Gastrocnemius medialis (tissue), 4 donors: Measurements from ENCODE around the gene KCNA10. TPM values are rescaled to one million over a fixed set of nuclear protein-coding genes. Genes with fewer than 3 reads are reported as not detected.

Experiments used
- ATAC-seq, 2 donors: fragments of 150-250 bp; one replicate each; pipeline ENCODE4 v1.9.1; 2016
- DNase-seq, 2 donors: peaks; one replicate each; pipeline ENCODE4 v3.0.0-alpha.2; 2019
- H3K27ac ChIP-seq, 4 donors: fragments of 200-600 bp; sonication (generic); 1 replicate in 1 of 4; 2 replicates in 3 of 4; pipeline ENCODE4 v1.5.1; 2016 to 2018; ENCODE audit warnings: mild to moderate bottlenecking in 2 of 4, moderate library complexity in 1 of 4
- H3K27me3 ChIP-seq, 3 donors: fragments of 200-600 bp; sonication (generic) in 2 of 3; 1 replicate in 1 of 3; 2 replicates in 2 of 3; pipeline versions ENCODE4 v1.5.1 to v1.6.0; 2016 to 2019; ENCODE audit warnings: mild to moderate bottlenecking in 1 of 3, moderate library complexity in 1 of 3
- H3K36me3 ChIP-seq, 2 donors: fragments of 200-600 bp; sonication (generic) in 1 of 2; one replicate each; pipeline ENCODE4 v1.5.1; 2017 to 2018
- H3K4me1 ChIP-seq, 2 donors: fragments of 200-600 bp; sonication (generic) in 1 of 2; one replicate each; pipeline ENCODE4 v1.5.1; 2016 to 2017; ENCODE audit warnings: mild to moderate bottlenecking in 2 of 2
- H3K4me3 ChIP-seq, 4 donors: fragments of 200-600 bp; sonication (generic) in 3 of 4; 1 replicate in 1 of 4; 2 replicates in 3 of 4; pipeline ENCODE4 v1.5.1; 2016 to 2019; ENCODE audit warnings: mild to moderate bottlenecking in 2 of 4
- H3K9me3 ChIP-seq, 3 donors: fragments of 200-600 bp; sonication (generic) in 2 of 3; 1 replicate in 1 of 3; 2 replicates in 2 of 3; pipeline ENCODE4 v1.5.1; 2016 to 2019
- CTCF ChIP-seq, 5 experiments: fragments of 450-650 bp in 3 of 5; fragments of 200-600 bp in 2 of 5; sonication (generic) in 2 of 5; IDR thresholded peaks in 4 of 5; conservative IDR thresholded peaks in 1 of 5; 1 replicate in 4 of 5; 2 replicates in 1 of 5; pipeline ENCODE4 v1.5.1; 2016 to 2019; ENCODE audit warnings: antibody characterized with exemption in 5 of 5, mild to moderate bottlenecking in 3 of 5, moderate library complexity in 3 of 5
- POLR2A ChIP-seq, 2 donors: fragments of 450-650 bp; IDR thresholded peaks; one replicate each; pipeline ENCODE4 v1.6.1; 2017; ENCODE audit warnings: antibody characterized with exemption in 2 of 2, mild to moderate bottlenecking in 2 of 2, moderate library complexity in 2 of 2
- in situ Hi-C, 4 donors: fragments of 200-750 bp; cut with MboI; loops; one replicate each; pipeline versions ENCODE4 v1.15.0 to v1.8.0; 2017; ENCODE audit warnings: low sequenced_read_pairs in 4 of 4
- intact Hi-C: fragments of 100-400 bp; cut with DNase I; formaldehyde crosslinking; loops from one replicate; pipeline ENCODE4 v1.15.1; 2023; ENCODE audit warnings: low total_unique reads
- total RNA-seq, 4 donors: library from RNA; depleted of rRNA; stranded (reverse); fragments of >200 nt; gene quantifications; one replicate each; pipeline versions ENCODE4 v1.1.0 to v1.2.3, GENCODE V29; 2016

Gene KCNA10
- total RNA-seq, 4 donors from 2014 or later: not detected

GRCh38 chr1:110472546-110472945 lies 46.4 kb downstream of the KCNA10 start:
- H3K4me3 ChIP-seq: no peak overlapping the region
- no peak for ATAC-seq
- no peaks in the 10 kb centered on the region for H3K36me3 ChIP-seq
- peaks cover 0 to 2% of the 10 kb centered on the region in 2 donors for H3K4me1 ChIP-seq
- H3K9me3 ChIP-seq: no peaks in the 10 kb centered on the region
- H3K27ac ChIP-seq: no peak overlapping the region
- TF ChIP-seq POLR2A (IDR thresholded peaks at IDR 0.05): no peak
- no peak for TF ChIP-seq CTCF (IDR thresholded peaks at IDR 0.05 in 4 of 5, conservative IDR thresholded peaks at IDR 0.05 in 1 of 5)
- no peaks in the 10 kb centered on the region for H3K27me3 ChIP-seq
- in situ Hi-C loops: no loop called here
- intact Hi-C loops: no loop called here
- no peak for DNase-seq

GRCh38 chr1:110471131-110471530 lies 47.8 kb downstream of the KCNA10 start:
- Histone ChIP-seq H3K27ac (no peak overlapping the region), H3K9me3 (no peaks in the 10 kb centered on the region), H3K36me3 (no peaks in the 10 kb centered on the region), H3K4me1 (peaks cover 13 to 14% of the 10 kb centered on the region in 2 donors), H3K27me3 (no peaks in the 10 kb centered on the region), H3K4me3 (no peak overlapping the region)
- intact Hi-C loops (no loop called here), in situ Hi-C loops (no loop called here)
- TF ChIP-seq POLR2A (IDR thresholded peaks at IDR 0.05): no peak
- no peak for TF ChIP-seq CTCF (IDR thresholded peaks at IDR 0.05 in 4 of 5, conservative IDR thresholded peaks at IDR 0.05 in 1 of 5)
- DNase-seq (no peak), ATAC-seq (no peak)

Other genes starting within 250 kb of the KCNA10 start
- gene RBM15, start 179.8 kb downstream of the KCNA10 start, total RNA-seq: 10 to 100 TPM; 27.8 to 44.9 (median 30.2) TPM
- gene SLC16A4, start 128.1 kb downstream of the KCNA10 start, total RNA-seq: 1 to 10 TPM; 1.2 to 3.5 (median 2.9) TPM
- 100 to 1,000 TPM; 116 to 203 (median 153) TPM for gene LAMTOR5, start 111.5 kb downstream of the KCNA10 start, total RNA-seq
- gene PROK1, start 68.0 kb downstream of the KCNA10 start, total RNA-seq: 1 to 10 TPM in 3 of 4 donors, under 1 TPM in 1; 0.38 to 2.8 (median 1.6) TPM
- 1 to 10 TPM in 2 of 4 donors, under 1 TPM in 2; 0.31 to 2.9 (median 1.0) TPM for gene KCNA2, start 87.2 kb upstream of the KCNA10 start, total RNA-seq
- under 1 TPM in 2 of 4 donors, not detected in 2; 0.18 to 0.20 TPM for gene KCNA3, start 155.8 kb upstream of the KCNA10 start, total RNA-seq